KMS-11 (cell line): Measurements from ENCODE around the gene PAX2.

ENCODE experiments used
- H2AFZ ChIP-seq: fragments of 200-600 bp; sonication (generic); 2 replicates; pipeline ENCODE4 v1.6.1; 2016; ENCODE audit warnings: antibody characterized with exemption, mixed run types, low read depth
- H3K27ac ChIP-seq: fragments of 200-600 bp; sonication (generic); 2 replicates; pipeline ENCODE4 v1.6.1; 2016; ENCODE audit warnings: mild to moderate bottlenecking, mixed run types
- H3K27me3 ChIP-seq: fragments of 200-600 bp; sonication (generic); 2 replicates; pipeline ENCODE4 v1.6.1; 2017; ENCODE audit warnings: mild to moderate bottlenecking, low read depth, mixed run types, moderate library complexity; ENCODE audit not compliant: insufficient read depth
- H3K36me3 ChIP-seq: fragments of 200-600 bp; sonication (generic); 2 replicates; pipeline ENCODE4 v1.6.1; 2017; ENCODE audit warnings: mild to moderate bottlenecking, mixed run types; ENCODE audit not compliant: insufficient read depth
- H3K4me1 ChIP-seq: fragments of 200-600 bp; sonication (generic); 2 replicates; pipeline ENCODE4 v1.6.1; 2016; ENCODE audit warnings: mild to moderate bottlenecking, low read depth, mixed run types; ENCODE audit not compliant: poor library complexity, severe bottlenecking
- H3K4me2 ChIP-seq: fragments of 200-600 bp; sonication (generic); 2 replicates; pipeline ENCODE4 v1.7.0; 2016; ENCODE audit warnings: mild to moderate bottlenecking, mixed run types
- H3K4me3 ChIP-seq: fragments of 200-600 bp; sonication (generic); IDR thresholded peaks from 2 replicates; pipeline ENCODE4 v1.6.1; 2017; ENCODE audit warnings: low read depth, low read length, mixed read lengths; ENCODE audit not compliant: insufficient read depth
- H3K79me2 ChIP-seq: fragments of 200-600 bp; sonication (generic); 2 replicates; pipeline ENCODE4 v1.6.1; 2016; ENCODE audit warnings: low read depth, mixed run types; ENCODE audit not compliant: insufficient read depth
- H3K9ac ChIP-seq: fragments of 200-600 bp; sonication (generic); 2 replicates; pipeline ENCODE4 v1.6.1; 2016; ENCODE audit warnings: mild to moderate bottlenecking, mixed run types
- H4K20me1 ChIP-seq: fragments of 200-600 bp; sonication (generic); 2 replicates; pipeline ENCODE4 v1.6.1; 2016; ENCODE audit warnings: mild to moderate bottlenecking, mixed run types; ENCODE audit not compliant: insufficient read depth
- CTCF ChIP-seq: fragments of 200-600 bp; sonication (generic); conservative IDR thresholded peaks from 2 replicates; pipeline ENCODE4 v1.6.1; 2017; ENCODE audit warnings: low read depth, mild to moderate bottlenecking, antibody characterized with exemption, low read length, moderate library complexity, mixed read lengths

PAX2 gene

GRCh38 chr10:100737355-100738054, 7.9 kb upstream of the PAX2 start:
- Histone ChIP-seq H3K36me3 (no peaks in the 10 kb centered on the region), H4K20me1 (no peaks in the 10 kb centered on the region), H3K4me1 (no peaks in the 10 kb centered on the region), H2AFZ (no peak overlapping the region), H3K4me3 (no peak overlapping the region), H3K9ac (no peak overlapping the region), H3K27me3 (peaks cover 59% of the 10 kb centered on the region), H3K27ac (no peak overlapping the region), H3K79me2 (no peaks in the 10 kb centered on the region), H3K4me2 (no peak overlapping the region)
- TF ChIP-seq CTCF, result no peak

GRCh38 chr10:100738055-100738827, 7.1 kb upstream of the PAX2 start:
- Histone ChIP-seq H3K4me1 (no peaks in the 10 kb centered on the region), H3K4me3 (no peak overlapping the region), H3K36me3 (no peaks in the 10 kb centered on the region), H2AFZ (no peak overlapping the region), H3K27me3 (peaks cover 67% of the 10 kb centered on the region), H3K79me2 (no peaks in the 10 kb centered on the region), H3K27ac (no peak overlapping the region), H3K4me2 (no peak overlapping the region), H4K20me1 (no peaks in the 10 kb centered on the region), H3K9ac (no peak overlapping the region)
- TF ChIP-seq CTCF, result no peak

GRCh38 chr10:100739517-100740368, 5.6 kb upstream of the PAX2 start:
- Histone ChIP-seq H4K20me1 (no peaks in the 10 kb centered on the region), H3K9ac (no peak overlapping the region), H3K36me3 (no peaks in the 10 kb centered on the region), H3K27ac (no peak overlapping the region), H3K4me2 (no peak overlapping the region), H3K27me3 (peaks cover 82% of the 10 kb centered on the region), H2AFZ (no peak overlapping the region), H3K79me2 (no peaks in the 10 kb centered on the region), H3K4me1 (no peaks in the 10 kb centered on the region), H3K4me3 (no peak overlapping the region)
- no peak for TF ChIP-seq CTCF

- no peaks in the 10 kb centered on the region for H4K20me1 ChIP-seq
- no peak overlapping the region for H3K27ac ChIP-seq
- no peak for TF ChIP-seq CTCF
- H3K27me3 ChIP-seq, result peaks cover 82% of the 10 kb centered on the region
- H3K4me1 ChIP-seq, result no peaks in the 10 kb centered on the region
- no peak overlapping the region for H2AFZ ChIP-seq
- H3K79me2 ChIP-seq, result no peaks in the 10 kb centered on the region
- H3K9ac ChIP-seq, result no peak overlapping the region
- H3K36me3 ChIP-seq, result no peaks in the 10 kb centered on the region
- no peak overlapping the region for H3K4me2 ChIP-seq
- no peak overlapping the region for H3K4me3 ChIP-seq
These were observed 4.7 kb upstream of the PAX2 start for GRCh38 chr10:100740476-100741377.
